Activated naive CD4-positive, alpha-beta T cell treated with anti-CD3 and anti-CD28 coated beads, Interleukin-2, amount 50 U/mL, for 72 hours (primary cell): Measurements from ENCODE around the gene ZNF276. TPM values are rescaled to one million over a fixed set of nuclear protein-coding genes. Genes with fewer than 3 reads are reported as not detected.

ENCODE experiments used
- ATAC-seq, 2 donors: fragments of 150-1000 bp; cut with Tn5 transposase; 2 replicates each; pipeline ENCODE4 v1.10.0; 2021; ENCODE audit warnings: mild to moderate bottlenecking in 2 of 2, moderate library complexity in 2 of 2
- DNase-seq, 2 donors: peaks; one replicate each; pipeline ENCODE4 v3.0.0; 2021 to 2022; ENCODE audit warnings: low spot score in 2 of 2
- H3K27ac Mint-ChIP-seq, 2 donors: one replicate each; pipeline ENCODE4 v1.8.0; 2022; ENCODE audit warnings: mild to moderate bottlenecking in 2 of 2, mixed read lengths in 2 of 2
- H3K36me3 Mint-ChIP-seq, 2 donors: one replicate each; pipeline ENCODE4 v1.8.0; 2022; ENCODE audit warnings: mixed read lengths in 2 of 2
- H3K9me3 Mint-ChIP-seq, 2 donors: one replicate each; pipeline ENCODE4 v1.8.0; 2022; ENCODE audit warnings: mixed read lengths in 2 of 2
- total RNA-seq, 2 donors: library from RNA; stranded (reverse); gene quantifications; one replicate each; pipeline ENCODE4 v1.2.3, GENCODE V29; 2022

Gene ZNF276
- total RNA-seq, 2 donors from 2014 or later: 18.1 to 28.3 TPM

DNA sequence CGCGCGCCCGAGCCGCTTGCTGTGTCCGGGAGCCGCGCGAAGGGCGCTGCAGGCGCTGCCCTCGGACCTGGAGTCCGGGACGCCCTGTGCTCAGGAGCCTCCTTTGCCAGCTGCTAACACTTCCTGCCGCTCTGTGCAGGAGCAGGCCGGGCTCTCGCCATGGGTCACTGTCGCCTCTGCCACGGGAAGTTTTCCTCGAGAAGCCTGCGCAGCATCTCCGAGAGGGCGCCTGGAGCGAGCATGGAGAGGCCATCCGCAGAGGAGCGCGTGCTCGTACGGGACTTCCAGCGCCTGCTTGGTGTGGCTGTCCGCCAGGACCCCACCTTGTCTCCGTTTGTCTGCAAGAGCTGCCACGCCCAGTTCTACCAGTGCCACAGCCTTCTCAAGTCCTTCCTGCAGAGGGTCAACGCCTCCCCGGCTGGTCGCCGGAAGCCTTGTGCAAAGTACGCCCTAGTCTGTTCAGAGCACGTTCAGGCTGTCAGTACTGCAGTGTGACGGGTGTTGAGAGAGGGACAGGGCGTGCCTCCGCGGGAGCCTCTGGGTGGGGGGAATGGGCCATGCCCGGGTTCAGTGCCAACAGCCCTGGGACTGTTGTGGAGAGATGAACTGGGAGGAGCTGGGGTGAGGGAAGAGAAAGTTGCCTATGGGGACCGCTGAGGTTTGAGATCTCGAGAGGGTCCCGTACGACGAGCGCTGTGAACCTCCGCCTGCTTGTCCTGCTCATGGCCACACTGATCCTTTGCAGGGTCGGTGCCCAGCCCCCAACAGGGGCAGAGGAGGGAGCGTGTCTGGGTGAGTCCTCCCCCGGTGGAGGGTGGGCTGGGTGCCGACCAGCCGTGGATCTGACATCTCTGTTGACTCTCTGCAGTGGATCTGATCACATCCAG, 1.3 kb downstream of the ZNF276 start:
- peak; percentile 33 to 48 for ATAC-seq
- H3K9me3 Mint-ChIP-seq: no peaks in the 10 kb centered on the region

GRCh38 chr16:89723279-89724250, 2.2 kb downstream of the ZNF276 start:
- ATAC-seq (peak; percentile 36 to 41), DNase-seq (peak in 1 of 2 donors; percentile 72)
- no peaks in the 10 kb centered on the region for H3K9me3 Mint-ChIP-seq
- peaks cover 16 to 17% of the 10 kb centered on the region in 2 donors for H3K36me3 Mint-ChIP-seq
- peak overlapping the region; percentile 84 to 93 for H3K27ac Mint-ChIP-seq

More for the DNA sequence above, 1.3 kb downstream of the ZNF276 start:
- Mint-ChIP-seq H3K36me3 (peaks cover 16 to 17% of the 10 kb centered on the region in 2 donors), H3K27ac (peak overlapping the region; percentile 84 to 93)
- peak in 1 of 2 donors; percentile 70 for DNase-seq

DNA sequence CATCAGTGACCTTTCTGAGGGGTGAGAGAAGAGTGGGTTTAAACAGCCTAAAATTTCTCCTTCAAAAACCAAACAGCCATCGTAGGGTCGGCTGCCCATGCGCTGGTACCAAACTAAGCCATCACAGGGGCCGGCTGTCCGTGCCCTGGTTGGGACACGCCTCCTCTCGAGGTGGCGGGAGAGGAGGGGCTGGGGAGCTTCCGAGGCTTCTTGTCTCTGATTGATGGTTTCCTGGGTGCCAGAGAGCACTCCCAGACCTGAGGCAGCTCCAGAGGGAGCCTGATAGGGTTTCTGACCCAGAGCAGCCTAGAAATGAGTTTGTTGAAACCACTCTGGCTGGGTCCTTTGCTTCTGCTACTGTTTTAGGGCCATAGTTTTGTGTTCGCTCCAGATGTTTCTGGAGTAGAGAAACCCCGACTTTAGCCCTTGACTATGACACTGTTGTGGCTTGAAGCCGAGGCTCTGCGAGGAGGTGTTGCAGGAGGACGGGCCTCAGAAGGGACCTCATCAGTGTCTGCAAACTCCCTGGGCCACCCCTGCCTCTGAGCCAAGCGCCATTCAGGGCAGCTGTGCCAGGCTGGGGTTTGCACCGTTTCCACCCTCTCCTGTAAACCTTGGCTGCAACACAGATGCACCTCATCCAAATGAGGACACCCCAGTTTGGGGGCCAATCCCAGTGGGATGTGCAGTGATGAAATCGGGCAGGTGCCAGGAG, 6.2 kb downstream of the ZNF276 start:
- H3K27ac Mint-ChIP-seq: peak overlapping the region in 1 of 2 donors; percentile 53
- ATAC-seq: no peak
- no peaks in the 10 kb centered on the region for H3K9me3 Mint-ChIP-seq
- no peak for DNase-seq
- H3K36me3 Mint-ChIP-seq: peaks cover 14 to 19% of the 10 kb centered on the region in 2 donors

DNA sequence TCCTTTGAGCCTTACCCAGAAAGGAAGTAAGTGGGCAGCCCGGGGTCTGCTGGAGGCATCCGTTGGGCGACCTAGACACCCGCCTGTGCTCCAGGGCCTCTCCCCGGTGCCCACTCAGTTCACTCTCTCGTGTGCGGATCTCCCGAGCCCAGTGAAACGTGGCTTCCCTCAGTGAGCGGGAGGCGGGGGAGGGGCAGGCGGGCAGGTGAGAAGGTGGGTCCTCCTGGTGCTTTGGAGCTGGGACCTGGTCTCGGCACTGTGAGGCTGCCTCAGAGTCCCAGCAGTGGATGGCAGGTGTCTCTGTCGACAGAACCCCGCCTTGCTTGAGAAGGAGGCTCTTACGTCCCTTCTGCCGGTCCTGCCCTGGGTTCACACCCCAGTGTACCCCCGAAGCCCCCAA, 8.0 kb downstream of the ZNF276 start:
- no peak for DNase-seq
- ATAC-seq: no peak
- Mint-ChIP-seq H3K36me3 (peaks cover 0 to 5% of the 10 kb centered on the region in 2 donors), H3K9me3 (no peaks in the 10 kb centered on the region), H3K27ac (peak overlapping the region in 1 of 2 donors; percentile 9)

GRCh38 chr16:89729863-89730593, 8.7 kb downstream of the ZNF276 start:
- no peaks in the 10 kb centered on the region for H3K9me3 Mint-ChIP-seq
- ATAC-seq: peak in 1 of 2 donors; percentile 8
- peaks cover 0 to 12% of the 10 kb centered on the region in 2 donors for H3K36me3 Mint-ChIP-seq
- H3K27ac Mint-ChIP-seq: peak overlapping the region; percentile 9 to 82
- DNase-seq: no peak

DNA sequence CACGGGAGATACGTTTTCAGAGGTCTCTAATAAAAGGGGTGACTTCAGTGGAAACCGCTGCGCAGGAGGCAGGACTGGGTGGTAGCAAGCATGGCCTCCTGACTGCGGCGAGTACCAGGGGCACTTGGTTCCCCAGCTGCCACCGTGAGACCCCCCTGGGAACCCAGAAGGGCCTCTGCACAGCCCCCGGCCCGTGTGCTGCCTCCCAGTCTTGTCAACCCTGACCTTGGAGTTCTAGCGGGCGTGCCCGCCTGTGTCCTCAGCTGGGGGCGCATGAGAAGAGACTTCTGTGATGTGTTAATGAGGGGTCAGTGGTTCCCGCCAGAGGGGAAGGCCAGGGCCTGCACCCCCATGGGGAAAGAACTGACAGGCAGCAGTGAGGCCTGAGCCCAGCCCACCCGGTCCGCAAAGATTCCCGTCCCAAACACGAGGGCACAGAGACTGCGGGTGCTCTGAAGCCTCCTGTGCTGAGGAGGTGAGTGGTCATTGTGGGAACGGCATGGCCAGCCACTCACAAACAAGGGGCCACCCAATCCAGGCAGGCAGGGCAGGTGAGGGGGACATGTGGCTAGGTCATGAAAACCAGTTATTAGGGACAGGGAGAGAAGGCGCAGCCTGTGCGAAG, 9.4 kb downstream of the ZNF276 start:
- H3K27ac Mint-ChIP-seq: peak overlapping the region; percentile 9 to 55
- peaks cover 0 to 18% of the 10 kb centered on the region in 2 donors for H3K36me3 Mint-ChIP-seq
- H3K9me3 Mint-ChIP-seq: no peaks in the 10 kb centered on the region
- ATAC-seq (no peak), DNase-seq (no peak)

GRCh38 chr16:89732142-89732917, 11.0 kb downstream of the ZNF276 start:
- H3K9me3 Mint-ChIP-seq: no peaks in the 10 kb centered on the region
- ATAC-seq: no peak
- H3K27ac Mint-ChIP-seq: peak overlapping the region; percentile 55 to 85
- peaks cover 0 to 18% of the 10 kb centered on the region in 2 donors for H3K36me3 Mint-ChIP-seq
- no peak for DNase-seq

DNA sequence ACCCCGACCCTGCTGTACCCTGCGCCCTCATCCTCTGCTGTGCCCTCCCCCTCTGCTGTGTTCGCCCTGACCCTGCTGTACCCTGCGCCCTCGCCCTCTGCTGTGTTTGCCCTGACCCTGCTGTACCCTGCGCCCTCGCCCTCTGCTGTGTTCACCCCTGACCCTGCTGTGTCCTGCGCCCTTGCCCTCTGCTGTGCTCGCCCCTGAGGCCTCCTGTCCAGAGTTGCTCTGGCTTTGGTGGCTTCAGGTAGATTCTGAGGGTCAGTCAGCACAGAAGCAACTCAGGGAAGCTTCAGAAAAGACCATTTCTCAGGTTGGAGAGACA, 11.5 kb downstream of the ZNF276 start:
- ATAC-seq (peak in 1 of 2 donors; percentile 40), DNase-seq (no peak)
- Mint-ChIP-seq H3K27ac (peak overlapping the region; percentile 55 to 87), H3K36me3 (peaks cover 0 to 23% of the 10 kb centered on the region in 2 donors), H3K9me3 (no peaks in the 10 kb centered on the region)

DNA sequence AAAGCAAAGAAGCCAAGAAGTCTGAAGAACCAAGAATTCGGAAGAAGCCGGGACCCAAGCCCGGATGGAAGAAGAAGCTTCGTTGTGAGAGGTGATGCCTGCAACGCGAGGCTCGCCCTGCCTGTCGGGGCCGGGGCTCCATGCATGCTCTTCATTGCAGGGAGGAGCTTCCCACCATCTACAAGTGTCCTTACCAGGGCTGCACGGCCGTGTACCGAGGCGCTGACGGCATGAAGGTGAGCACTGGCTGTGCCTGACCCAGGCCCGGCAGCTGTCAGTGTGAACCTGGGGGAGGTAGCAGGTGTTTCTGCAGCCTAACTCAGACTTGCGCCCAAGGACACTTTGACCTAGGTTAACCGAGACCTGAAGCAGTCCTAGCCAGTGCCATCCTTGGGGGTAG, 12.0 kb downstream of the ZNF276 start:
- DNase-seq (no peak), ATAC-seq (no peak)
- Mint-ChIP-seq H3K36me3 (peaks cover 0 to 27% of the 10 kb centered on the region in 2 donors), H3K9me3 (no peaks in the 10 kb centered on the region), H3K27ac (peak overlapping the region; percentile 55 to 87)

DNA sequence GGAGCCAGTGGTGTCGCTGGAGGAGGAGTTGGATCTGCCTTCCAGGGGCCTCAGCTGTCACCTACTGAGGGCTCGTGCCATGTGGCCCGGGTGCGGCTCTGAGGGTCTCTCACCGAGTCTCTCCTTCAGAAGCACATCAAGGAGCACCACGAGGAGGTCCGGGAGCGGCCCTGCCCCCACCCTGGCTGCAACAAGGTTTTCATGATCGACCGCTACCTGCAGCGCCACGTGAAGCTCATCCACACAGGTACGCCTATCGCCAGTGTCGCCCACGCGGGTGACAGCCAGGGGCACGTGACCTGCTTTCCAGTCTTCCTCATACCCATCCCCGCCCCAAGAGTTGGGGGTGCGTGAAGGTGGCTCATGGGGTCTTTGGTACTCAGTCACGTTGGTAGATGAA, 12.5 kb downstream of the ZNF276 start:
- Mint-ChIP-seq H3K9me3 (no peaks in the 10 kb centered on the region), H3K36me3 (peaks cover 0 to 30% of the 10 kb centered on the region in 2 donors), H3K27ac (peak overlapping the region in 1 of 2 donors; percentile 55)
- ATAC-seq: no peak
- no peak for DNase-seq

DNA sequence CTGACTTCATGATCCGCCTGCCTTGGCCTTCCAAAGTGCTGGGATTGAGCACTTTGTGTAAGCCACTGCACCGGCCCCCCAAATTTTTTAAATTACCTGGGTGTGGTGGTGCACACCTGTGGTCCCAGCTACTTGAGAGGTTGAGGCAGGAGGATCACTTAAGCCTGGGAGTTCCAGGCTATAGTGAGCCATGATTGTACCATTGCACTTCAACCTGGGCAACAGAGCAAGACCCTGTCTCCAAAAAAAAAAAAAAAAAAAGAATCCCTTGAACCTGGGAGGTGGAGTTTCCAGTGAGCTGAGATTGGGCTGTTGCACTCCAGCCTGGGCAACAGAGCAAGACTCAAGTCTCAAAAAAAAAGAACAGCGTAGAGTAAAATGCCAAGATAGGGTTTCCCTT, 15.2 kb downstream of the ZNF276 start:
- DNase-seq (no peak), ATAC-seq (no peak)
- Mint-ChIP-seq H3K36me3 (peaks cover 0 to 33% of the 10 kb centered on the region in 2 donors), H3K27ac (peak overlapping the region in 1 of 2 donors; percentile 36), H3K9me3 (no peaks in the 10 kb centered on the region)

DNA sequence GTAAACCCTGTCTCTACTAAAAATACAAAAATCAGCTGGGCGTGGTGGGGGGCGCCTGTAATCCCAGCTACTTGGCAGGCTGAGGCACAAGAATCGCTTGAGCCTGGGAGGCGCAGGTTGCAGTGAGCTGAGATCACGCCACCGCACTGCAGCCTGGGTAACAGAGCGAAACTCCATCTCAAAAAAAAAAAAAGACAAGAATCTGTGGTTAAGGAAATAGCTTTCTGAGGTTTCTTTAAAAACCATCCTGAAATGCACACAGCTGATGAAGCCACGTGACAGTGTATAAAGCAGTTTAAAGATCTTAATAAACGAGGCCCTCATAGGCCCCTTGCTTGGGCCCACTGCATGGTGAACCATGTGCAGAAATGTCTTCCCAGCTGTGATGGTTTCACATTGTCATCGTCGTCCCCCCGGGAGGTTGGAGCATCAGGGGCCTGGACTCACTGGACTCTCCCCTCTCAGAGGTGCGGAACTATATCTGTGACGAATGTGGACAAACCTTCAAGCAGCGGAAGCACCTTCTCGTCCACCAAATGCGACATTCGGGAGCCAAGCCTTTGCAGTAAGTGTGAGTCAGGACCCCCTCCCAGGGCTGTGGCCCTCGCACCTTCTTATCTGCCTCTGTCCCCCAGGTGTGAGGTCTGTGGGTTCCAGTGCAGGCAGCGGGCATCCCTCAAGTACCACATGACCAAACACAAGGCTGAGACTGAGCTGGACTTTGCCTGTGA, 16.2 kb downstream of the ZNF276 start:
- Mint-ChIP-seq H3K9me3 (no peaks in the 10 kb centered on the region), H3K36me3 (peaks cover 0 to 33% of the 10 kb centered on the region in 2 donors), H3K27ac (peak overlapping the region; percentile 55 to 60)
- peak; percentile 47 to 61 for ATAC-seq
- no peak for DNase-seq

GRCh38 chr16:89738072-89738377, 16.7 kb downstream of the ZNF276 start:
- peaks cover 0 to 33% of the 10 kb centered on the region in 2 donors for H3K36me3 Mint-ChIP-seq
- no peak for ATAC-seq

GRCh38 chr16:89738538-89739317, 17.4 kb downstream of the ZNF276 start:
- peaks cover 0 to 33% of the 10 kb centered on the region in 2 donors for H3K36me3 Mint-ChIP-seq
- DNase-seq (no peak), ATAC-seq (no peak)
- H3K9me3 Mint-ChIP-seq: no peaks in the 10 kb centered on the region
- peak overlapping the region; percentile 36 to 55 for H3K27ac Mint-ChIP-seq

More at GRCh38 chr16:89738072-89738377, 16.7 kb downstream of the ZNF276 start:
- H3K9me3 Mint-ChIP-seq: no peaks in the 10 kb centered on the region
- DNase-seq: no peak
- H3K27ac Mint-ChIP-seq: peak overlapping the region in 1 of 2 donors; percentile 55
